Nephron (organoid): Measurements from ENCODE around the gene MSL2.
A peak's percentile ranks its signal among the peaks of the same experiment; 100 is the strongest.
"Not testable (repeated sequence)": the region's sequence is repeated elsewhere in the genome, so short reads cannot be mapped to it uniquely, and the experiment has no call there.

Experiments
- H3K27ac Mint-ChIP-seq, 3 experiments: 2 replicates each; pipeline ENCODE4 v1.8.0; 2020; ENCODE audit warnings: mixed read lengths in 3 of 3, mild to moderate bottlenecking in 2 of 3, moderate library complexity in 1 of 3
- H3K27me3 Mint-ChIP-seq: 2 replicates; pipeline ENCODE4 v1.8.0; 2021; ENCODE audit warnings: low read depth, mild to moderate bottlenecking, moderate library complexity, mixed read lengths
- H3K36me3 Mint-ChIP-seq: 2 replicates; pipeline ENCODE4 v1.8.0; 2020; ENCODE audit warnings: low read depth, mixed read lengths
- H3K4me1 Mint-ChIP-seq: 2 replicates; pipeline ENCODE4 v1.8.0; 2020; ENCODE audit warnings: mixed read lengths
- H3K4me3 Mint-ChIP-seq, 3 experiments: 2 replicates each; pipeline ENCODE4 v1.8.0; 2020; ENCODE audit warnings: mild to moderate bottlenecking in 3 of 3, mixed read lengths in 3 of 3, moderate library complexity in 2 of 3
- H3K9me3 Mint-ChIP-seq: 2 replicates; pipeline ENCODE4 v1.8.0; 2020; ENCODE audit warnings: mixed read lengths
- TF ChIP-seq, protein P1 (sequence below), 3 experiments: fragments of 200-600 bp; sonication (generic); IDR thresholded peaks; one replicate each; pipeline ENCODE4 v1.5.0; 2021; ENCODE audit warnings: antibody characterized with exemption in 3 of 3; ENCODE audit not compliant: unreplicated experiment in 3 of 3

Gene MSL2

DNA sequence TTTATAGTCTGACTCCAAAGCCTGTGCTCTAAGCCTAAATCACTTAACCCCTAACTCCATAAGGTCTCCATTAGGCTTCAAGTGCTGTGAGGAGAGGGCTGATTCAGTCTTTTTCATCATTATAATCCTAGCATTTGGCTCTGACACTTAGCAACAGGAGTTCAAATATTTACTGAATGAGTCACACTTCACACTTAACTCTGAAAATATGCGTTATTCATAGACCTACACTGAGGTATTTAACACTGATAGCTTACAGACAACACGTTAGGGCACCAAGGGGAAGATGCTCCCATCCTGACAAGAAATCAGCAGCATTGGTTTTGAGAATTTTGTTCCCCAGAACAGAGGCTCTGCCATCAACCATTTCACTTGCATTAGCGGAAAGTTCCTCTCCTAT is 53.5 kb downstream of the MSL2 start:
- peaks cover 41% of the 10 kb centered on the region for H3K36me3 Mint-ChIP-seq
- no peaks in the 10 kb centered on the region for H3K4me1 Mint-ChIP-seq
- no peaks in the 10 kb centered on the region for H3K27me3 Mint-ChIP-seq
- no peak overlapping the region for H3K27ac Mint-ChIP-seq
- H3K9me3 Mint-ChIP-seq = no peaks in the 10 kb centered on the region
- no peak overlapping the region for H3K4me3 Mint-ChIP-seq
- TF ChIP-seq, protein P1, sequence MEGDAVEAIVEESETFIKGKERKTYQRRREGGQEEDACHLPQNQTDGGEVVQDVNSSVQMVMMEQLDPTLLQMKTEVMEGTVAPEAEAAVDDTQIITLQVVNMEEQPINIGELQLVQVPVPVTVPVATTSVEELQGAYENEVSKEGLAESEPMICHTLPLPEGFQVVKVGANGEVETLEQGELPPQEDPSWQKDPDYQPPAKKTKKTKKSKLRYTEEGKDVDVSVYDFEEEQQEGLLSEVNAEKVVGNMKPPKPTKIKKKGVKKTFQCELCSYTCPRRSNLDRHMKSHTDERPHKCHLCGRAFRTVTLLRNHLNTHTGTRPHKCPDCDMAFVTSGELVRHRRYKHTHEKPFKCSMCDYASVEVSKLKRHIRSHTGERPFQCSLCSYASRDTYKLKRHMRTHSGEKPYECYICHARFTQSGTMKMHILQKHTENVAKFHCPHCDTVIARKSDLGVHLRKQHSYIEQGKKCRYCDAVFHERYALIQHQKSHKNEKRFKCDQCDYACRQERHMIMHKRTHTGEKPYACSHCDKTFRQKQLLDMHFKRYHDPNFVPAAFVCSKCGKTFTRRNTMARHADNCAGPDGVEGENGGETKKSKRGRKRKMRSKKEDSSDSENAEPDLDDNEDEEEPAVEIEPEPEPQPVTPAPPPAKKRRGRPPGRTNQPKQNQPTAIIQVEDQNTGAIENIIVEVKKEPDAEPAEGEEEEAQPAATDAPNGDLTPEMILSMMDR (IDR thresholded peaks at IDR 0.05; ENCODE audit: unreplicated experiment in 3 of 3) = no peak

DNA sequence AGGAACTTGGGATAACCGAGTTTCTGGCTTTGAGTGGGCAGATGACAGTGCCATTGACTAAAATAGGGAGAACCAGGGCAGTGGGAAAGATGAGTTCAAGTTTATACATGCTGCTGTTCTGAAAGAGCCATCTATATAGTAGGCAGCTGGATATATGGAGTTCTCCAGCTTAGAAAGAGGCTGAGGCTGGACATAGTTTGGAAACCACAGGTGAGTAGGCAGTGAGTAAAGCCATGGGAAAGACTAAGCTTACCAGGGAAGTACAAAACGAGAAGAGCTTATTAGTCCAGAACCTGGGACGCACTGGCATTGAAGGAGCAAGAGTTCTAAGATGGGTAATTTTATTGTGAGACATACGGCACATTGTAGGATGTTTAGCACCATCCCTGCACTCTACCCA is 54.2 kb downstream of the MSL2 start:
- Mint-ChIP-seq H3K27me3 (no peaks in the 10 kb centered on the region), H3K36me3 (peaks cover 40% of the 10 kb centered on the region), H3K4me1 (no peaks in the 10 kb centered on the region), H3K4me3 (no peak overlapping the region), H3K9me3 (no peaks in the 10 kb centered on the region), H3K27ac (no peak overlapping the region)
- TF ChIP-seq, protein P1 (IDR thresholded peaks at IDR 0.05; ENCODE audit: unreplicated experiment in 3 of 3) = no peak

DNA sequence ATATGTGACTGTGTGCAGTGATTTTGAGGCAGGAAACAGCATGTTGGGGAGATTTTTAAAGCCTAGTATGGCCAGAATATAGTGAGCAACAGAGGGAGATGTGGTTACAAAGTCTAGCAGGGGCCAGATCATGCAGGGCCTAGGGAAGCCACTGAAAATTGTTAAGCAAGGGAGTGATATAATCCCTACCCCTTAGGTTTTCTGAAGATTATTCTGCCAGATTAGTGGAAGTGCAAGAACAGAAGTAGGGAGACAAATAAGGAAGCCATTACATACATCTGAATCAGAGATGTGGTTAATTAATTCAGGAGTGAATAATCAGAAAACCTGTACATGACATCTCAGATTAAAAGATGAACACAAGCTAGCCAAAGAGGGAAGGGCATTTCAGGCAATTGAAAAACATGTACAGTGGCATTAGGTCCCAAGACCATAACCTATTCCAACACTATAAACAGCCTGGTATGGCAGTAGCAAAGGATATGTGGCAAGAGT is 54.8 kb downstream of the MSL2 start:
- Mint-ChIP-seq H3K4me1 (no peaks in the 10 kb centered on the region), H3K27me3 (no peaks in the 10 kb centered on the region), H3K27ac (no peak overlapping the region), H3K9me3 (no peaks in the 10 kb centered on the region), H3K4me3 (no peak overlapping the region), H3K36me3 (peaks cover 40% of the 10 kb centered on the region)
- TF ChIP-seq, protein P1 (IDR thresholded peaks at IDR 0.05; ENCODE audit: unreplicated experiment in 3 of 3) = no peak

DNA sequence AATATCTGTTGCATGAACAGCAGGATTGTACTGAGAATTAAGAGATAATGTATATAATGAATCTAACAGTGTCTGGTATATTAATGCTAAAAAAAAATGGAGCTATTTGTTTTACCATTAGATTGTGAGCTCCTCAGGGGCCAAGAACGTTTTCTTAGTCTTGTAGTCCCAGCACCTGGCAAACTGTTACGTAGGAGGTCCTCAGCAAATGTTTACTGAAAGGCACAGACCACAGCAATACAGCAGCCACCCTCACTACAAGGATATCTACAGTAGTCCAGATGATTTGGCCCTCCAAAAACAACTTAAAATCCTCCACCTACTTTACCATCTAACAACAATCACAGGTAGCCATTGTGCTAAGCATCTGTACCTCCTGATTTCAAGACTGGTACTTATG is 59.7 kb downstream of the MSL2 start:
- peaks cover 7% of the 10 kb centered on the region for H3K4me1 Mint-ChIP-seq
- peaks cover 15% of the 10 kb centered on the region for H3K36me3 Mint-ChIP-seq
- no peaks in the 10 kb centered on the region for H3K27me3 Mint-ChIP-seq
- no peaks in the 10 kb centered on the region for H3K9me3 Mint-ChIP-seq
- H3K27ac Mint-ChIP-seq = no peak overlapping the region
- TF ChIP-seq, protein P1 (IDR thresholded peaks at IDR 0.05; ENCODE audit: unreplicated experiment in 3 of 3) = no peak
- H3K4me3 Mint-ChIP-seq = no peak overlapping the region

DNA sequence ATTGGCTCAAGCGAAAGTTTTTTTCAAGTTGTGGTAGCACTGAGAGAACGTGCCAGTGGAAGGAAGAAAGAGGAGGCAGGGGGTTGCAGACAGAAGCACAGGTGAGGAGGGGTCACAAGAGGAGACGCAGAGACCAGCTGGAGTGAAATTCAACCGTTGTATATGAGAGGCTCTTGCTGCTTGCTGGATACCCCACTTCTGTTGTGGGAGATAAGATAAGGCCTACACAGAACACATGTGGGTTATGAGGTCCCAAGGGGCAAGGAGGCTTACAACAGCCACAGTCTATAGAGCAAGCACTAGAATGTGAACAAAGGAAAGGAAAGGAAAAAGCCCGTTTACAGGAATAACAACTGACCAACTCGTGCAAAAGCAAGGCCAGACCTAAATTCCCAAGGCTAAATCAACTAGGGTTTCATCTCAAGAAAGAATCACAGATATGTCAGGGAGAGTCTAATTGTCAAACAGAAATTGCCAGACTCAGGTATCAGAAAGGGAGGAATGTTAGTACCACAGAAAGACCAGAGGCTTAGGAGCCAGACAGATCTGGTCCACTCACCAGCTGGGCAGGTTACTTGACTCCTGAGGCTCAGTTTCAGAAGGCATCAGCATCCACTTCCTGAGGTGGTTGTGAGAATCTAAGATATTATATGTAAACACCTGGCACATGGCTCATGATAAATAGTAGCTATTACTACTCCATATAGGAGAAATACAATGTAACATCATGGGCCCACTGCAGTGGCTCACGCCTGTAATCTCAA is 60.9 kb downstream of the MSL2 start:
- H3K27me3 Mint-ChIP-seq = no peaks in the 10 kb centered on the region
- H3K4me3 Mint-ChIP-seq = no peak overlapping the region
- TF ChIP-seq, protein P1 (IDR thresholded peaks at IDR 0.05; ENCODE audit: unreplicated experiment in 3 of 3) = no peak
- peak overlapping the region in 1 of 3 experiments; percentile 48 for H3K27ac Mint-ChIP-seq
- H3K36me3 Mint-ChIP-seq = peaks cover 14% of the 10 kb centered on the region
- peaks cover 1% of the 10 kb centered on the region for H3K9me3 Mint-ChIP-seq
- H3K4me1 Mint-ChIP-seq = peaks cover 7% of the 10 kb centered on the region

DNA sequence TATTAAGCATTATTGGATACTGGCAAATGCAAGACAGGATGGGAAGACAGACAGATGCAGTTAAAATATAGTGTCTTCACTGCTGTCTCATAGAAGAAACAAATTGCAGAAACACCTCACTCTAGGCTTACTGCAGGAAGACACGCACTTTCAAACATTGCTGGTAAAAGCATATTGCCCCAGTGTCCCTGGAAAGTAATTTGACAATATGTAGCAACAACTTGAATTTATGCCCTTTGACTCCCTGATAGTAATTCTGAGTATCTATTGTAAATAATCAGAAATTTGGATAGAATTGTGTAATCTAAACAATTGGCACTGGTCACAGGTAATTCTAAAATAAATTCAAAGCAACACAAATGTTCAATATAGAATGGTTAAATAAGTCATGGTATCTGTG is 62.0 kb downstream of the MSL2 start:
- no peak overlapping the region for H3K27ac Mint-ChIP-seq
- H3K27me3 Mint-ChIP-seq = no peaks in the 10 kb centered on the region
- TF ChIP-seq, protein P1 (IDR thresholded peaks at IDR 0.05; ENCODE audit: unreplicated experiment in 3 of 3) = no peak
- no peak overlapping the region for H3K4me3 Mint-ChIP-seq
- H3K9me3 Mint-ChIP-seq = peaks cover 8% of the 10 kb centered on the region
- H3K36me3 Mint-ChIP-seq = peaks cover 22% of the 10 kb centered on the region
- H3K4me1 Mint-ChIP-seq = peaks cover 7% of the 10 kb centered on the region

DNA sequence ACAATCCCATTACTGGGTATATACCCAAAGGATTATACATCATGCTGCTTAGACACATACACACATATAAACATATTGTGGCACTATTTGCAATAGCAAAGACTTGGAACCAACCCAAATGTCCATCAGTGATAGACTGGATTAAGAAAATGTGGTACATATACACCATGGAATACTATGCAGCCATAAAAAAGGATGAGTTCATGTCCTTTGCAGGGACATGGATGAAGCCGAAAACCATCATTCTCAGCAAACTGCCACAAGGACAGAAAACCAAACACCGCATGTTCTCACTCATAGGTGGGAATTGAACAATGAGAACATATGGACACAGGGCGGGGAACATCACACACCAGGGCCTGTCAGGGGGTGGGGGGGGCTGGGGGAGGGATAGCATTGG is 64.5 kb downstream of the MSL2 start:
- H3K9me3 Mint-ChIP-seq = peaks cover 28% of the 10 kb centered on the region
- not testable (repeated sequence) for H3K4me1 Mint-ChIP-seq, H3K27ac Mint-ChIP-seq, H3K27me3 Mint-ChIP-seq, H3K4me3 Mint-ChIP-seq
- peaks cover 39% of the 10 kb centered on the region for H3K36me3 Mint-ChIP-seq
